ENCODE data around the gene CNOT2. TPM values are rescaled to one million over a fixed set of nuclear protein-coding genes. Genes with fewer than 3 reads are reported as not detected.
"Not testable (repeated sequence)": the region's sequence is repeated elsewhere in the genome, so short reads cannot be mapped to it uniquely, and the experiment has no call there.

Gene CNOT2
- polyA plus RNA-seq, 5 donors: 107 to 161 (median 153) TPM

- DNase-seq: no peak
These were observed 49.0 kb downstream of the CNOT2 start for GRCh38 chr12:70292017-70292776.

GRCh38 chr12:70304684-70305555 lies 61.7 kb downstream of the CNOT2 start:
- DNase-seq: not testable (repeated sequence)

GRCh38 chr12:70305794-70306193 lies 62.6 kb downstream of the CNOT2 start:
- DNase-seq: no peak

- DNase-seq: no peak
These were observed 63.4 kb downstream of the CNOT2 start for GRCh38 chr12:70306676-70307075.

- no peak for DNase-seq
These were observed 64.6 kb downstream of the CNOT2 start for GRCh38 chr12:70307868-70308267.

- no peak for DNase-seq
These were observed 66.1 kb downstream of the CNOT2 start for GRCh38 chr12:70309348-70309747.

GRCh38 chr12:70314145-70314544 lies 70.9 kb downstream of the CNOT2 start:
- no peak for DNase-seq

- DNase-seq: no peak
These were observed 74.5 kb downstream of the CNOT2 start for GRCh38 chr12:70317781-70318180.

GRCh38 chr12:70319605-70320004 lies 76.4 kb downstream of the CNOT2 start:
- no peak for DNase-seq

- no peak for DNase-seq
These were observed 78.0 kb downstream of the CNOT2 start for GRCh38 chr12:70321191-70321590.

- DNase-seq: no peak
These were observed 84.3 kb downstream of the CNOT2 start for GRCh38 chr12:70327541-70327940.

- DNase-seq: no peak
These were observed 86.5 kb downstream of the CNOT2 start for GRCh38 chr12:70329728-70330127.

GRCh38 chr12:70330158-70330557 lies 86.9 kb downstream of the CNOT2 start:
- DNase-seq: no peak

GRCh38 chr12:70332236-70332635 lies 89.0 kb downstream of the CNOT2 start:
- DNase-seq: no peak

GRCh38 chr12:70334742-70335141 lies 91.5 kb downstream of the CNOT2 start:
- DNase-seq: no peak

GRCh38 chr12:70338531-70338930 lies 95.3 kb downstream of the CNOT2 start:
- no peak for DNase-seq

- no peak for DNase-seq
These were observed 107.8 kb downstream of the CNOT2 start for GRCh38 chr12:70351076-70351475.

- no peak for DNase-seq
These were observed 110.8 kb downstream of the CNOT2 start for GRCh38 chr12:70353780-70354660.

- no peak for DNase-seq
These were observed 111.6 kb downstream of the CNOT2 start for GRCh38 chr12:70354787-70355186.

GRCh38 chr12:70355972-70356371 lies 112.7 kb downstream of the CNOT2 start:
- no peak for DNase-seq

- DNase-seq: no peak
These were observed 116.4 kb downstream of the CNOT2 start for GRCh38 chr12:70359458-70360197.

All from right lung (tissue), 5 donors.